Adrenal gland (tissue), 5 donors: ENCODE data around the gene SMAD4.

ENCODE experiments used
- POLR2A ChIP-seq, 2 donors: fragments of 450-650 bp; IDR thresholded peaks; one replicate each; pipeline ENCODE4 v1.6.1; 2017; ENCODE audit warnings: antibody characterized with exemption in 2 of 2, mild to moderate bottlenecking in 2 of 2, moderate library complexity in 1 of 2
- TF ChIP-seq, protein P1 (sequence below), 6 experiments: fragments of 450-650 bp in 4 of 6; fragments of 200-600 bp in 2 of 6; sonication (generic) in 1 of 6; IDR thresholded peaks; 1 replicate in 5 of 6; 2 replicates in 1 of 6; pipeline versions ENCODE4 v1.5.1 to v1.8.0; 2016 to 2021; ENCODE audit warnings: antibody characterized with exemption in 6 of 6, mild to moderate bottlenecking in 2 of 6, moderate library complexity in 1 of 6
- donor health status: DM: no; HTN: no; CAD: no.

GRCh38 chr18:51007790-51008139 is 22.2 kb upstream of the SMAD4 start:
- TF ChIP-seq POLR2A (IDR thresholded peaks at IDR 0.05) = no peak
- TF ChIP-seq, protein P1, sequence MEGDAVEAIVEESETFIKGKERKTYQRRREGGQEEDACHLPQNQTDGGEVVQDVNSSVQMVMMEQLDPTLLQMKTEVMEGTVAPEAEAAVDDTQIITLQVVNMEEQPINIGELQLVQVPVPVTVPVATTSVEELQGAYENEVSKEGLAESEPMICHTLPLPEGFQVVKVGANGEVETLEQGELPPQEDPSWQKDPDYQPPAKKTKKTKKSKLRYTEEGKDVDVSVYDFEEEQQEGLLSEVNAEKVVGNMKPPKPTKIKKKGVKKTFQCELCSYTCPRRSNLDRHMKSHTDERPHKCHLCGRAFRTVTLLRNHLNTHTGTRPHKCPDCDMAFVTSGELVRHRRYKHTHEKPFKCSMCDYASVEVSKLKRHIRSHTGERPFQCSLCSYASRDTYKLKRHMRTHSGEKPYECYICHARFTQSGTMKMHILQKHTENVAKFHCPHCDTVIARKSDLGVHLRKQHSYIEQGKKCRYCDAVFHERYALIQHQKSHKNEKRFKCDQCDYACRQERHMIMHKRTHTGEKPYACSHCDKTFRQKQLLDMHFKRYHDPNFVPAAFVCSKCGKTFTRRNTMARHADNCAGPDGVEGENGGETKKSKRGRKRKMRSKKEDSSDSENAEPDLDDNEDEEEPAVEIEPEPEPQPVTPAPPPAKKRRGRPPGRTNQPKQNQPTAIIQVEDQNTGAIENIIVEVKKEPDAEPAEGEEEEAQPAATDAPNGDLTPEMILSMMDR (IDR thresholded peaks at IDR 0.05) = no peak
